GM18867 (cell line): ENCODE data around the gene CENPH.
"Not testable (repeated sequence)": the region's sequence is repeated elsewhere in the genome, so short reads cannot be mapped to it uniquely, and the experiment has no call there.

ENCODE experiments used
- ATAC-seq: cut with Tn5 transposase; IDR thresholded peaks from one replicate; pipeline ENCODE4 v1.9.1; 2021; ENCODE audit warnings: mild to moderate bottlenecking, moderate library complexity; ENCODE audit not compliant: unreplicated experiment

Gene CENPH

DNA sequence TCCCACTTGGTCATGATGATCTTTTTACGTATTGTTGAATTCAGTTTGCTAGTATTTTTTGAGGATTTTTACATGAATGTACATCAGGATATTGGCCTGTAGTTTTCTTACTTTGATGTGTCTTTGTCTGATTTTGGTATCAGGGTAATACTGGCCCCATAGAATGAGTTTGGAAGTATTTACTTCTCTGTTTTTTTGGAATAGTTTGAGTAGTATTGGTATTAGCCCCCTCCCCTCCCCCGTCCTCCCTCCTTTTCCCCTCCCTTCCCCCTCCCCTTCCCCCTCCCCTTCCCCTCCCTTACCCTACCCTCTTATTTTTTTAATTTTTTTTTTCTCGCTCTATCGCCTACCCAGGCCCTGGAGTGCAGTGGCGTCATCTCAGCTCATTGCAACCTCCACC, 55.6 kb downstream of the CENPH start:
- ATAC-seq: no peak

DNA sequence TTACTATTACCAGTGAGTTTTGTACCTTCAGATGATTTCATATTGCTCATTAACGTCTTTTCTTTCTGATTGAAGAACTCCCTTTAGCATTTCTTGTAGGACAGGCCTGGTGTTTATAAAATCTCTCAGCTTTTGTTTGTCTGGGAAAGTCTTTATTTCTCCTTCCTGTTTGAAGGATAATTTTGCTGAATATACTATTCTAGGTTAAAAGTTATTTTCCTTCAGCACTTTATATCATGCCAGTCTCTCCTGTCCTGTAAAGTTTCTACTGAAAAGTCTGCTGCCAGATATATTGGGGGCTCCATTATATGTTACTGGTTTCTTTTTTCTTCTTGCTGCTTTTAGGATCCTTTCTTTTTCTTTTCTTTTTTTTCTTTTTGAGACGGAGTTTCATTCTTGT, 58.6 kb downstream of the CENPH start:
- ATAC-seq: no peak

DNA sequence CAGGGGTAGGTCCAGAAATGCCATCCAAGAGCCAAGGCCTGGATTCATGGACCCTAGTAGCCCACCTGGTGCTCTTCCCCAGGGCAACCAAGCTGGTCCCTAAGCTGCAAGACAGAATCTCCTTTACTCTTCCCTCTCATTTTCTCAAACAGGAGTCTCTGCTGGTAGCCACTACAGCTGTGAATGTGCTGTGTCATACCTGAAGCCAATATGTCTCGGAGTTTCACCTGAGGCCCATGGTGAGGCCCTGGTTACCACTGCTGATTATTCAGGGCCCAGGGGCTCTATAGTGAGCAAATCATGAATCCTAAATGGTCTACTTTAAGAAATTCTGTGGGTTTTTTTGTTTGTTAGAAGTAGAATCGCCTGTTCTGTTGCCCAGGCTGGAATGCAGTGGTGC, 61.2 kb downstream of the CENPH start:
- no peak for ATAC-seq

DNA sequence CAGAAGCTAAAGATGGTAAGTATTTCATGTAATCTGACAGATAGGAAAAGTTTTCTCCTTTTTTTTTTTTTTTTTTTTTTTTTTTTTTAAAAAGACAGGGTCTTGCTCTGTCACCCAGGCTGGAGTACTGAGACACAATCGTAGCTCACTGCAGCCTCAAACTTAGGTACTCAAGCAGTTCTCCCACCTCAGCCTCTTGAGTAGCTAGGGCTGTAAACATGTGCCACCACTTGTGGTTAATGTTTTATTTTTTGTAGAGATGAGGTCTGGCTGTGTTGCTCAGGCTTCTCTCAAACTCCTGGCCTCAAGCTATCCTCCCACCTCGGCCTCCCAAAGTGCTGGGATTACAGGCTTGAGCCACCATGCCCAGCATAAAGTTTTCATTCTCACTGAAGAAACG, 63.1 kb downstream of the CENPH start:
- no peak for ATAC-seq

DNA sequence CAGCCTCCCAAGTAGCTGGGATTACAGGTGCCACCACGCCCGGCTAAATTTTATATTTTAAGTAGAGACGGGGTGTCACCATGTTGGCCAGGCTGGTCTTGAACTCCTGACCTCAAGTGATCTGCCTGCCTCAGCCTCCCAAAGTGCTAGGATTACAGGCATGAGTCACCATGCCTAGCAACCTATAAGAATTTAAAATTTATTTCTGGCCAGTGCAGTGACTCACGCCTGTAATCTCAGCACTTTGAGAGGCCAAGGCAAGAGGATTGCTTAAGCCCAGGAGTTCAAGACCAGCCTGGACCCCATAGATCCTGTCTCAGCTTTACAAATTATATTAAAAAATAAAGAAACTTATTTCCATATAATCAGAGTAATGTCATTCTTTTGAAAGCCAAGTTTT, 66.6 kb downstream of the CENPH start:
- not testable (repeated sequence) for ATAC-seq

DNA sequence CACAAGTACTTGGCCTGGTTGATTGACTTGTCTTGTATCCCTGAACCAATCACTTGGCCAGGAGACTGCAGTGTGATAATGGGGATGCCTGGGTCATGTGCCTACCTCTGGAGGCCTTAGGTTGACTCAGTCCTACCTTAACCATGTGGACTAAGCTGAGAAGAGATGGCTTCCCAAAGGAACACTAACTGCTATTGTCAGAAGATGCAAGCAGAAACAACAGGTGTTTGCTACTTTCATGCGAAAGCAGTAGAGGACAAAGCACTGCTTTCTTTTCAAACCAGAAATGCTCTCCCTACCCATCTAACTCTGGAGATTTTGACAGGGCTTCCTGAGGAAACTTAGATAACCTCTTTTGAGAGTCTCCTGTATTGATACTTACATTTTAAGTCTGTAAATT, 68.2 kb downstream of the CENPH start:
- no peak for ATAC-seq
